SK-N-MC (cell line): ENCODE measurements around the gene ANKLE1.
"Not testable (repeated sequence)": the region's sequence is repeated elsewhere in the genome, so short reads cannot be mapped to it uniquely, and the experiment has no call there.

Source experiments
- DNase-seq: peaks from one replicate; pipeline ENCODE4 v3.0.0-alpha.2; 2011; ENCODE audit warnings: low read depth, low spot score
- H3K27ac ChIP-seq: fragments of 200-600 bp; sonication (generic); 2 replicates; pipeline ENCODE4 v1.5.1; 2016; ENCODE audit warnings: mixed run types
- H3K36me3 ChIP-seq: fragments of 200-600 bp; sonication (generic); 2 replicates; pipeline ENCODE4 v1.6.1; 2017; ENCODE audit warnings: antibody characterized with exemption, low read length, mixed read lengths; ENCODE audit not compliant: insufficient read depth
- H3K4me3 ChIP-seq: fragments of 200-600 bp; sonication (generic); 2 replicates; pipeline ENCODE4 v1.5.1; 2016
- H3K9ac ChIP-seq: fragments of 200-600 bp; sonication (generic); 2 replicates; pipeline ENCODE4 v1.8.0; 2017; ENCODE audit warnings: mixed run types, mixed read lengths; ENCODE audit not compliant: insufficient read length
- H3K9me3 ChIP-seq: fragments of 200-600 bp; sonication (generic); 2 replicates; pipeline ENCODE4 v1.6.1; 2017; ENCODE audit warnings: low read depth, mild to moderate bottlenecking, antibody characterized with exemption, low read length, moderate library complexity, mixed read lengths
- EZH2 ChIP-seq: fragments of 200-600 bp; sonication (generic); IDR thresholded peaks from one replicate; pipeline ENCODE4 v1.6.1; 2017; ENCODE audit warnings: antibody characterized with exemption
- FOXP2 ChIP-seq: optimal IDR thresholded peaks from 2 replicates; pipeline ENCODE3; 2011; ENCODE audit warnings: mild to moderate bottlenecking, moderate library complexity; ENCODE audit not compliant: insufficient read depth; ENCODE audit errors: extremely low read length, control extremely low read depth
- POLR2AphosphoS5 ChIP-seq: IDR thresholded peaks from 2 replicates; pipeline ENCODE4 v1.6.1; 2012; ENCODE audit warnings: mild to moderate bottlenecking, low read depth, low read length, borderline replicate concordance

ANKLE1 gene

DNA sequence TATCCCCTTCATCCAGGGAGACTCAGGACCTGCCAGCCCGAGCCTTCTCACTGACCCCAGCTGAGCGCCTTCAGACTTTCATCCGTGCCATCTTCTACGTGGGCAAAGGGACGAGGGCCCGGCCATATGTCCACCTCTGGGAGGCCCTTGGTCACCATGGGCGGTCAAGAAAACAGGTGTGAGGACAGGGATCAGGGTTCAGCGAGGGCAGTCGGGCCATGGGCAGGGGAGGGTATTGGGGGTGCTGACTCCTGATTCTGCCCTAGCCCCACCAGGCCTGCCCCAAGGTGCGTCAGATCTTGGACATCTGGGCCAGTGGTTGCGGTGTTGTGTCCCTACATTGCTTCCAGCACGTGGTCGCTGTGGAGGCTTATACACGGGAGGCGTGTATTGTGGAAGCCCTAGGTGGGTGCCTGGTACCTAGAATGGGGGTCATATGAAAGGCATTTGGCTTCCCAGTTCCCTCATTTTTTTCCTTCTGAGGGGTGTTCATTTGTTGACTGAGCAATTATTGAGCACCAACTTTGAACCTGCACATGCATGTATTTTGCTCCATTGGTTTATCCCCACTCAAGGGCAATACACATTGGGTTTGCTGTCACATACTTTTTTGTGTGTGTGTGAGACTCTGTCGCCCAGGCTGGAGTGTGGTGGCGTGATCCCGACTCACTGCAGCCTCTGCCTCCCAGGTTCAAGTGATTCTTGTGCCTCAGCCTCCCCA, 3.9 kb downstream of the ANKLE1 start:
- H3K36me3 ChIP-seq, result peaks cover 8% of the 10 kb centered on the region; the same call in 1 of the 2 replicates
- TF ChIP-seq EZH2 (no peak), FOXP2 (no peak), POLR2AphosphoS5 (no peak)
- no peak overlapping the region for H3K9ac ChIP-seq
- no peak overlapping the region for H3K27ac ChIP-seq
- DNase-seq, result no peak
- H3K9me3 ChIP-seq, result no peaks in the 10 kb centered on the region
- no peak overlapping the region for H3K4me3 ChIP-seq

GRCh38 chr19:17286263-17286662, 4.6 kb downstream of the ANKLE1 start:
- no peak overlapping the region for H3K4me3 ChIP-seq
- no peaks in the 10 kb centered on the region for H3K9me3 ChIP-seq
- TF ChIP-seq POLR2AphosphoS5, result no peak
- H3K27ac ChIP-seq, result no peak overlapping the region
- H3K36me3 ChIP-seq, result peaks cover 8% of the 10 kb centered on the region; the same call in 1 of the 2 replicates
- no peak for DNase-seq
- H3K9ac ChIP-seq, result no peak overlapping the region

GRCh38 chr19:17286752-17287151, 5.1 kb downstream of the ANKLE1 start:
- no peak overlapping the region for H3K27ac ChIP-seq
- TF ChIP-seq FOXP2 (no peak), POLR2AphosphoS5 (no peak), EZH2 (no peak)
- H3K9ac ChIP-seq, result no peak overlapping the region
- H3K36me3 ChIP-seq, result peaks cover 8% of the 10 kb centered on the region; the same call in 1 of the 2 replicates
- no peak for DNase-seq
- no peak overlapping the region for H3K4me3 ChIP-seq
- no peaks in the 10 kb centered on the region for H3K9me3 ChIP-seq

- DNase-seq, result no peak
- Histone ChIP-seq H3K9ac (no peak overlapping the region), H3K27ac (no peak overlapping the region), H3K4me3 (no peak overlapping the region), H3K36me3 (no peaks in the 10 kb centered on the region; the same call in 1 of the 2 replicates), H3K9me3 (no peaks in the 10 kb centered on the region)
- no peak for TF ChIP-seq POLR2AphosphoS5
- no peak for TF ChIP-seq EZH2
- TF ChIP-seq FOXP2, result no peak
Measured at GRCh38 chr19:17289489-17289888, 7.8 kb downstream of the ANKLE1 start.

GRCh38 chr19:17292301-17293074, 10.8 kb downstream of the ANKLE1 start:
- Histone ChIP-seq H3K36me3 (no peaks in the 10 kb centered on the region; the same call in 1 of the 2 replicates), H3K9ac (peak overlapping the region; percentile 59), H3K4me3 (peak overlapping the region; percentile 91), H3K27ac (no peak overlapping the region), H3K9me3 (no peaks in the 10 kb centered on the region)
- DNase-seq, result no peak
- TF ChIP-seq EZH2, result no peak
- peak; percentile 69 for TF ChIP-seq POLR2AphosphoS5

DNA sequence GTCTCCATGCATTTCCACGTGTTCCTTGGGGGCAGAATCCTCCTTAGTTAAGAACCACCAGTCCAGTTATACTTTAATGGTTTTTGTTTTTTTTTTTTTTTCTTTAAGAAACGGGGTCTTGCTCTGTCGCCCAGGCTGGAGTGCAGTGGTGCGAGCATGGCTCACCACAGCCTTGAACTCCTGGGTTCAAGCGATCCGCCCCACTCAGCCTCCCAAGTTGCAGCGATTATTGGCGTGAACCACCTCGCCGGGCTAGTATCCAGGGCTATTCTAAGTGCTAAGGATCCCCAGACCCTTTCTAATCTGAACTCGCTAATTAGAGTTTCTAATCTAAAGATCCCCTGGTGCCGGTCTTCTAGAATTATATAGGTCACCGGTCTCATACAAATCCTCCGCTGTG, 11.9 kb downstream of the ANKLE1 start:
- TF ChIP-seq FOXP2, result no peak
- TF ChIP-seq POLR2AphosphoS5, result no peak
- no peak for TF ChIP-seq EZH2
- Histone ChIP-seq H3K9ac (no peak overlapping the region), H3K36me3 (peaks cover 6% of the 10 kb centered on the region), H3K9me3 (0 out of 2 replicates have a peak, but pooled peaks cover 4% of the 10 kb centered on the region), H3K4me3 (no peak overlapping the region), H3K27ac (no peak overlapping the region)
- no peak for DNase-seq

DNA sequence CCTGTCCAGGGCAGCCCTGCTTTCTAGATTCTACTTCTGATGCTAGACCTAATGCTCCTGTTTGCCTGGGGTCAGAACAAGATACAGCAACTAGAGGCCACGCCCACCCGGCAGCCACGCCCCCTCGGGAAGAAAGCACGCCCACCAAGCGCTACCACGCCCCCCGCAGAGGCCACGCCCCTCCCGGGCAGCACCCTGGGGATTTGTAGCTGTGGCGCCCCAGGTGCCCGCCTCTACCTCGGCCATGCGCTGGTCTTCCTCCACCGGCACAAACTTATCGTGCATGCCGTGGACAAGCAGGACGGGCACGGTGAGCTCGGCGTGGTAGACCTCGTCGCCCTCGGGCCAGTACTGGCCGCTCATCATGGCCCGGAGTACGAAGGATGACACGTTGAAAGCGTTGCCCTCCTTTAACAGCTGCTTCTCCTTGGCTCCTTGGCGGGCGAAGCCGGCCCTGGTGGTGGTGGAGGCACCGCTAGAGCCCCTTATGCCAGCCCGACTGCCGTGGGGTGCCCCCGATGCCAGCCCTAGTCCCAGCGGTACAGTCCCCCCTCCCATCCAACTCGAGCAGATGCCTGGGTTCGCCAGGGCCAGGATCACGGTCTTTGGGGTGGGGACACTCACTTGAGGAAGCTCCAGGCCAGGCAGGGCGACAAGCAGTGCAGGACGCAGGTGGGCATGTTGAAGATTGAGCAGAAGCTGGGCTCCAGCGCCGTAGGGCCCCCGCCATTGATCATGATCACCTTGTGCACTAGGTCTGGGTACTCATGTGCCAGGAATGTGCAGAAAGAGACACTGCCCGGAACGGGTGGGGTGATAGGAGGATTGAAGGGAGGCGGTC, 12.6 kb downstream of the ANKLE1 start:
- no peak overlapping the region for H3K27ac ChIP-seq
- peaks cover 11% of the 10 kb centered on the region for H3K36me3 ChIP-seq
- no peak for DNase-seq
- no peak overlapping the region for H3K9ac ChIP-seq
- no peak for TF ChIP-seq EZH2
- TF ChIP-seq FOXP2, result no peak
- no peak for TF ChIP-seq POLR2AphosphoS5
- no peak overlapping the region for H3K4me3 ChIP-seq
- 0 out of 2 replicates have a peak, but pooled peaks cover 4% of the 10 kb centered on the region for H3K9me3 ChIP-seq

DNA sequence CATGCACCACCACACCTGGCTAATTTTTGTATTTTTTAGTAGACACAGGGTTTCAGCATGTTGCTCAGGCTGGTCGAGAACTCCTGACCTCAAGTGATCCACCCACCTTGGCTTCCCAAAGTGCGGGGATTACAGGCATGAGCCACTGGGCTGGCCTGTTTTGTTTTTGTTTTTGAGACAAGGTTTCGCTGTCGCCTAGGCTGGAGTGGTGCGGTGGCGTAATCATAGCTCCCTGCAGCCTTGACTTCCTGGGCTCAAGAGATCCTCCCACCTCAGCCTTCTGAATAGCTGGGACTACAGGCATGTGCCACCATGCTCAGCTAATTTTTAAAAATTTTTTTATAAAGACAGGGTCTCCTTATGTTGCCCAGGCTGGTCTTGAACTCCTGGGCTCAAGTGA, 13.8 kb downstream of the ANKLE1 start:
- DNase-seq, result not testable (repeated sequence)

More for the DNA sequence above, 13.8 kb downstream of the ANKLE1 start:
- not testable (repeated sequence) for H3K27ac ChIP-seq, H3K4me3 ChIP-seq, H3K9me3 ChIP-seq, H3K9ac ChIP-seq
- peaks cover 11% of the 10 kb centered on the region for H3K36me3 ChIP-seq
